Mesothelial cell of epicardium (in vitro differentiated cells): Measurements from ENCODE around the gene CNTN4. TPM values are rescaled to one million over a fixed set of nuclear protein-coding genes. Genes with fewer than 3 reads are reported as not detected.
A peak's percentile ranks its signal among the peaks of the same experiment; 100 is the strongest.
"Not testable (repeated sequence)": the region's sequence is repeated elsewhere in the genome, so short reads cannot be mapped to it uniquely, and the experiment has no call there.

Source experiments
- DNase-seq, 2 experiments: peaks; one replicate each; pipeline ENCODE4 v3.0.0; 2021; ENCODE audit warnings: low spot score in 2 of 2; ENCODE audit not compliant: unreplicated experiment in 2 of 2
- H3K27ac Mint-ChIP-seq: 2 replicates; pipeline ENCODE4 v1.8.0; 2021; ENCODE audit warnings: mixed read lengths
- H3K27me3 Mint-ChIP-seq: 2 replicates; pipeline ENCODE4 v1.8.0; 2021; ENCODE audit warnings: low read depth, mixed read lengths
- H3K36me3 Mint-ChIP-seq: 2 replicates; pipeline ENCODE4 v1.8.0; 2021; ENCODE audit warnings: mixed read lengths
- H3K4me1 Mint-ChIP-seq: 2 replicates; pipeline ENCODE4 v1.8.0; 2021; ENCODE audit warnings: mixed read lengths
- H3K4me3 Mint-ChIP-seq: 2 replicates; pipeline ENCODE4 v1.8.0; 2021; ENCODE audit warnings: mild to moderate bottlenecking, moderate library complexity, mixed read lengths
- H3K9me3 Mint-ChIP-seq: 2 replicates; pipeline ENCODE4 v1.8.0; 2021; ENCODE audit warnings: mixed read lengths
- CTCF ChIP-seq: fragments of 200-600 bp; sonication (generic); IDR thresholded peaks from one replicate; pipeline ENCODE4 v1.5.0; 2021; ENCODE audit warnings: antibody characterized with exemption; ENCODE audit not compliant: unreplicated experiment
- total RNA-seq: library from RNA; stranded (reverse); gene quantifications from 3 replicates; pipeline ENCODE4 v1.2.1, GENCODE V29; 2021

CNTN4 gene
- 67.0 to 73.8 TPM (median 68.9 TPM) in 3 replicates for total RNA-seq

- DNase-seq = peak; percentile 88
- Mint-ChIP-seq H3K9me3 (peaks cover 3% of the 10 kb centered on the region), H3K36me3 (no peaks in the 10 kb centered on the region), H3K27me3 (peaks cover 46% of the 10 kb centered on the region), H3K27ac (peak within 1 kb of the TSS; percentile 93), H3K4me1 (peaks cover 44% of the 10 kb centered on the region), H3K4me3 (peak within 1 kb of the TSS; percentile 89)
- peak; percentile 31 for TF ChIP-seq CTCF
Measured at GRCh38 chr3:2098398-2099027, at the start of gene CNTN4. Gene CNTN4 (plus strand): TSS chr3:2098866.

GRCh38 chr3:2061360-2061759 is 37.3 kb upstream of the CNTN4 start:
- Mint-ChIP-seq H3K9me3 (no peaks in the 10 kb centered on the region), H3K27ac (no peak overlapping the region), H3K4me1 (peaks cover 2% of the 10 kb centered on the region), H3K36me3 (no peaks in the 10 kb centered on the region), H3K4me3 (no peak overlapping the region), H3K27me3 (peaks cover 4% of the 10 kb centered on the region)
- TF ChIP-seq CTCF = no peak
- no peak for DNase-seq

DNA sequence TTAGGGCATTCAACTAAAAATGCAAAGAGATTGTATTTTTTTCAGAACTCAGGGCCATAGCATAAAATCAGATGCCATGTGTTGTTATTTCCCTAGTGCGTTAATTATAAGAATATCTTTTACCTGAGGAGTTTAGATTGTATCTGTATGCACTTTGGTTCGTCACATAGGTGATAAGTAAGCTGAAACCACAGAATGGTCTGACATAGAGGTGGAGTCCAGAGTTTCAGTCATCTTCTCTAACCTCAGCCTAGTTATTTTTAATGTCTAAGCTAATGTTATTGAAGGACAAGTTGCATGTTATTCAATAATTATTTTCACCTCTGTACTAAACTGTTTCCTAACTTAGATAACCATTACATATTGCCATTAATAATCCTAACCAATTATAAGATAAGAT is 27.1 kb upstream of the CNTN4 start:
- Mint-ChIP-seq H3K27me3 (peaks cover 11% of the 10 kb centered on the region), H3K4me1 (no peaks in the 10 kb centered on the region), H3K4me3 (no peak overlapping the region), H3K9me3 (no peaks in the 10 kb centered on the region), H3K27ac (no peak overlapping the region), H3K36me3 (no peaks in the 10 kb centered on the region)
- no peak for TF ChIP-seq CTCF
- DNase-seq = no peak

- Mint-ChIP-seq H3K27me3 (peaks cover 10% of the 10 kb centered on the region), H3K36me3 (no peaks in the 10 kb centered on the region), H3K9me3 (peaks cover 17% of the 10 kb centered on the region), H3K4me3 (no peak overlapping the region), H3K4me1 (peaks cover 3% of the 10 kb centered on the region), H3K27ac (no peak overlapping the region)
- no peak for TF ChIP-seq CTCF
- no peak for DNase-seq
Measured at GRCh38 chr3:2078821-2079220, 19.8 kb upstream of the CNTN4 start.

DNA sequence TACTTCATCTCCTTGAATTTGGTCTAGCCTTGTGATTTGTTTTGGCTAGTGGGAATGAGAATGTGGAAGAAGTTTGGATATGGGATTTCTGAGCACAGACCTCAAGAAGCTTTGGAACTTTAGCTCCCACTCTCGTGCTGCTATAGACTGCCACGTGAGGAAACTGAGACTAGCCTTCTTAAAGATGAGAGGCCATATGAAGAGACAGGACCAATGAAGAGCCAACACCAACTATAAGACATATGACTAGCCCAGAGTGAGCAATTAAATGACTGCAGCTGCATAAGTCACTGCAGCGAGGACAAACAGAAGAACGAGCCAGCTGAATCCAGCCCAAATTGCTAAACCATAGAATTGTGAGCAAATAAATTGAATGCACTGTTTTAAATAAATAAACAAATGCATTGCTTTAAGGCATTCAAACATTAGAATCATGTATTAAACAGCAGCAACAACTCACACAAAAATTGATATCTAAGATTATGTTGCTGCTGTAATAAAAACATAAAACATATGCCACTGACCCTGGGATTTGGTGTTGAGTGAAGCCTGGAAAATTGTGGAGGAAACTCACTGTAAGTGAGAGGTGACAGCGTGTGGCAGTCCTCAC is 15.7 kb upstream of the CNTN4 start:
- Mint-ChIP-seq H3K27ac (no peak overlapping the region), H3K4me3 (no peak overlapping the region), H3K36me3 (no peaks in the 10 kb centered on the region), H3K9me3 (peaks cover 32% of the 10 kb centered on the region), H3K4me1 (peaks cover 3% of the 10 kb centered on the region), H3K27me3 (peaks cover 2% of the 10 kb centered on the region)
- TF ChIP-seq CTCF = no peak
- no peak for DNase-seq

GRCh38 chr3:2083558-2083957 is 15.1 kb upstream of the CNTN4 start:
- peaks cover 32% of the 10 kb centered on the region for H3K9me3 Mint-ChIP-seq
- H3K4me3 Mint-ChIP-seq, H3K4me1 Mint-ChIP-seq, H3K27me3 Mint-ChIP-seq, H3K36me3 Mint-ChIP-seq, DNase-seq, H3K27ac Mint-ChIP-seq: not testable (repeated sequence)
